22Rv1 (cell line): Measurements from ENCODE around the gene CTNNB1.

Experiments
- H3K27ac ChIP-seq: fragments of 450-650 bp; 2 replicates; pipeline ENCODE4 v1.5.1; 2017
- CTCF ChIP-seq: fragments of 450-650 bp; IDR thresholded peaks from 2 replicates; pipeline ENCODE4 v1.5.1; 2017; ENCODE audit warnings: mild to moderate bottlenecking
- ZFX ChIP-seq: fragments of 450-650 bp; IDR thresholded peaks from 2 replicates; pipeline ENCODE4 v1.6.1; 2017; ENCODE audit warnings: antibody characterized with exemption, borderline replicate concordance

CTNNB1 gene

DNA sequence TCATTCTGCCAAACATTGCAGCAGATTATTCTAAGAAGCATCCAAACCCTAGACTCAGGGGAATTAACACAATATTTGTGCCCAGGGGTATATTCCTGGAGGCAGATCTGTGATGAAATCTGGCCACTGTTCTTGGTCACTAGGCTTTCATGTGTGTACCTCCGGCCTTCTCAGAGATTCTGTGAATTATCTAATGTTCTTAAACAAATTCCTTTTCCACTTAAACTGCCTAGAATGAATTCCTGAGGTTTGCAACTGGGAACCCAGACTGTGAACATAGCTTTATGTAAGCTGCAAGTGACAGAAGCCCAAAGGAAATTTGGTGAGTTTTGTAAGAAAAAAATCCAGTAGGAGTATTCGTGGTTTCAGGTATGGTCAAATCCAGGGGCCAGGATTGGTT lies 20.7 kb upstream of the CTNNB1 start:
- no peak overlapping the region for H3K27ac ChIP-seq
- TF ChIP-seq ZFX (no peak), CTCF (no peak)

GRCh38 chr3:41180396-41180795 lies 18.9 kb upstream of the CTNNB1 start:
- no peak overlapping the region for H3K27ac ChIP-seq
- TF ChIP-seq ZFX = no peak
- no peak for TF ChIP-seq CTCF

GRCh38 chr3:41182504-41183059 lies 16.7 kb upstream of the CTNNB1 start:
- no peak overlapping the region for H3K27ac ChIP-seq
- TF ChIP-seq ZFX (no peak), CTCF (no peak)

DNA sequence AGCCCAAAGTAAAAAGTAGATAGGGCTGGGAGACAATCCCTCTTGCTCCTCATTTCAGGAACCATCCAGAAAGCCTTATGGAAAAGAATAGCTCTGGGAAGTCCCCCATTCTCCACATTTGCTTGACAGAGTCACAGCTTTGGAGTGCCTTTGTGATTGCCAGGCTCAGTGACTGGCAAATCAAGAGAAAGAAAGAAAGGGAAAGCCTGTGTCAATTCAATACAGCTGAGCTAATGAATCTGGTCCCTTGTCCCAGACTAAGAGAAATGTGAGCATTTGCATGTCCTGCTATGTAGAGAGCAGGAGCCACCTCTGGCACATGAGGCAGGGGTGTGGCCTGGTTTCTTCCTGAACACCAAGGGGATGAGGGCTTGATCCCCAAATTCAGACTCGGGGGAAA lies 14.9 kb upstream of the CTNNB1 start:
- no peak overlapping the region for H3K27ac ChIP-seq
- TF ChIP-seq CTCF (no peak), ZFX (no peak)

DNA sequence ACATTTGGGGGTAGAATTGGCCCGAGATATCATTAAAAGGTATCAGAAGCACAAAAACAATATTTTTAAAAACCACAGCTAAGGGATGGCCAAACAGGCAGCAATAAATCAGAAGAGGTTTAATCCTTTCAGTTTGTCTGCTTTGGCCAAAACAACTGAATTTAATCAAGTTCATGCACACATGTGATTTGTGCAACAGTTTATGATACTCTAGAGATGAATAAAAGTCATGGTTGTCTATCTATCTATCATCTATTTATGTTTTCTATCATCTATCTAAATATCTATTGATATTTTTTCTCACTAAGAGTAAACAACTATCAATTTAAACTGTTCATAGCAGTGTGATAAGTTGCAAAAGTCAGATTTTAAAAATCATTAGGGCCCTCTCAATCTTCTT lies 13.0 kb upstream of the CTNNB1 start:
- H3K27ac ChIP-seq = no peak overlapping the region
- TF ChIP-seq ZFX (no peak), CTCF (no peak)

DNA sequence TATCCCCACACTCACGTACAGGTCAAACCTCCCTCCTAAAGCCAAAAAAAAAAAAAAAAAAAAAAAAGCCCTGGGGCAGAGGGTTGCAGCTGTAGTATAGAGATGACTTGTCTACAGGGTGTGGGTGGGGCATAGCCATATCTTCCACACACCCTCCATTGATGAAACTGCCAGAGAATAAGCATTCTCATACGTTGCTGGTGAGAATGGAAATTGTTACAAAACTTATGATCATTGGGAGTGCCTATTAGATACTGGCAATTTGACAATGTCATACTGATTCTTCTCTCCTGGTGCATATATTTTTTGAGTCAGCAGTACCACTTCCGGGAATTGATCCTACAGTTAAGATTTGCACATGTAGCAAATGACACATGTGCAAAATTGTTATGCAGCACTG lies 11.0 kb upstream of the CTNNB1 start:
- TF ChIP-seq ZFX (no peak), CTCF (no peak)
- no peak overlapping the region for H3K27ac ChIP-seq

DNA sequence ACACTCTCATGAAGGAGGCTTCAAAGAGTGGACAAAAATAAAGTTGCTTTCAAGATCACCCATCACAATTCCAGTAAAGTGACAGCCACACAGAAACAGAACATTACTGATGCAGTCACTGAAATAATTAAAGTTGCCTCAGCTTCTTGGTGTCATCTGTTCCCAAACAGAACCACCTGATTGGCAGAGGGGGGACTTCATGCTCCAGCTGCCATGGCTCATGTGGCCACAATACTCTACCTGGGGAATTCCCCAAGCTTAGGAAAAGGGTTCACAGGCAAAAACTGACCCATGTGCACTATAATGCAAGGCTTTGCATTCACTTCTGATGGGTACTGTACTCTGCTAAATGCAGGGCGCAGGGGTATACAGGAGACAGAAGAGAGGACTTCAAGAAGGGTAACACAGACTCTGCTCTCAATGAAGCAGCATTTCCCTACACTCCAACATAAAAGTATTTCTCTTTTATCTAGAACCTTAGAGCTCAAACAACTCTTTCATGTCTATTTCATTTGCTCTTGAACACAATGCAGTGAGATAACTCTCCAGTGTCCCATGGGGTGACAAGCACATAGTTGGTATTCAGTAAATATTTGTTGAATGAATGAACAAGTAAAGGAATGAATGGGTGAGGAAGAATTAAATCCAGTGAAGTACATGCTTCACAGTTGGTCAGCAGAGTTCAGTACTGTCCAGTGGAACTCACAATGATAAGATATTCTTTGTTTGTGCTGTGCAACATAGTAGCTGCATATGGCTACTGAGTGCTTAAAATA lies 8.6 kb upstream of the CTNNB1 start:
- TF ChIP-seq CTCF = no peak
- TF ChIP-seq ZFX = no peak
- H3K27ac ChIP-seq = no peak overlapping the region
